Thoracic aorta (tissue), 2 donors: ENCODE data around the gene FAM200A. TPM values are rescaled to one million over a fixed set of nuclear protein-coding genes. Genes with fewer than 3 reads are reported as not detected.
"Not testable (repeated sequence)": the region's sequence is repeated elsewhere in the genome, so short reads cannot be mapped to it uniquely, and the experiment has no call there.

ENCODE experiments used
- ATAC-seq: fragments of 150-250 bp; one replicate; pipeline ENCODE4 v1.8.0; 2017; ENCODE audit warnings: low read depth; ENCODE audit not compliant: insufficient number of reproducible peaks, low FRiP score
- DNase-seq: peaks from one replicate; pipeline ENCODE4 v3.0.0-alpha.2; 2020; ENCODE audit warnings: low spot score
- H3K27ac ChIP-seq, 2 donors: fragments of 200-600 bp; sonication (generic); 1 replicate in 1 of 2; 2 replicates in 1 of 2; pipeline ENCODE4 v1.5.1; 2016; ENCODE audit warnings: mild to moderate bottlenecking in 2 of 2, moderate library complexity in 2 of 2
- H3K27me3 ChIP-seq: fragments of 200-600 bp; sonication (generic); replicated peaks from 2 replicates; pipeline ENCODE4 v1.6.0; 2016; ENCODE audit warnings: mild to moderate bottlenecking; ENCODE audit not compliant: insufficient read depth
- H3K36me3 ChIP-seq: fragments of 200-600 bp; sonication (generic); one replicate; pipeline ENCODE4 v1.5.1; 2016
- H3K4me1 ChIP-seq, 2 donors: fragments of 200-600 bp; sonication (generic); 1 replicate in 1 of 2; 2 replicates in 1 of 2; pipeline versions ENCODE4 v1.5.1 to v1.6.0; 2016; ENCODE audit warnings: low read depth in 2 of 2, mild to moderate bottlenecking in 1 of 2; ENCODE audit not compliant: control insufficient read depth in 1 of 2
- H3K4me3 ChIP-seq: fragments of 200-600 bp; sonication (generic); 2 replicates; pipeline ENCODE4 v1.5.1; 2016; ENCODE audit warnings: mild to moderate bottlenecking
- H3K9me3 ChIP-seq: fragments of 200-600 bp; sonication (generic); 2 replicates; pipeline ENCODE4 v1.5.1; 2016
- total RNA-seq, 2 donors: library from RNA; depleted of rRNA; stranded (reverse); fragments of >200 nt; gene quantifications; one replicate each; pipeline versions ENCODE4 v1.1.0 to v1.2.3, GENCODE V29; 2016
- TF ChIP-seq, protein P1 (sequence below): fragments of 200-600 bp; sonication (generic); IDR thresholded peaks from one replicate; pipeline ENCODE4 v1.5.1; 2019; ENCODE audit warnings: antibody characterized with exemption

FAM200A gene
- total RNA-seq, 2 donors from 2014 or later, result 3.1 to 4.3 TPM

DNA sequence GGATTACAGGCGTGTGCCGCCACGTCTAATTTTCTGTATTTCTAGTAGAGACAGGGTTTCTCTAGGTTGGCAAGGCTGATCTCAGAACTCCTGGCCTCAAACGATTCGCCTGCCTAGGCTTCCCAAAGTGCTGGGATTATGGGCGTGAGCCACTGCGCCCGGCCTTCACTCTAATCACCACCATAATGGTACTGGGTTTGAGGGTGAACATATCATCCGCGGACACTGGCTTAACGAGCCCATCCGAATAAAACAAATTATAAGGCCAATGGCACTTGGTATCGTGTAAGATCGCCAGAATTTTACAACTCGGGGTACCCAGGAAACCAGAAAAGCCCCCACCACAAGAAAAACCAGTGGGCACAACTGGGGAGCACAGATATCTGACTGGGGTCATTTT, 580 bp downstream of the FAM200A start:
- DNase-seq (no peak), ATAC-seq (no peak)
- Histone ChIP-seq H3K4me3 (peak overlapping the region; percentile 75), H3K27me3 (no peaks in the 10 kb centered on the region), H3K4me1 (peaks cover 6 to 9% of the 10 kb centered on the region in 2 donors), H3K9me3 (peaks cover 3% of the 10 kb centered on the region), H3K27ac (peak overlapping the region; percentile 61 to 64), H3K36me3 (peaks cover 8% of the 10 kb centered on the region)
- TF ChIP-seq, protein P1, sequence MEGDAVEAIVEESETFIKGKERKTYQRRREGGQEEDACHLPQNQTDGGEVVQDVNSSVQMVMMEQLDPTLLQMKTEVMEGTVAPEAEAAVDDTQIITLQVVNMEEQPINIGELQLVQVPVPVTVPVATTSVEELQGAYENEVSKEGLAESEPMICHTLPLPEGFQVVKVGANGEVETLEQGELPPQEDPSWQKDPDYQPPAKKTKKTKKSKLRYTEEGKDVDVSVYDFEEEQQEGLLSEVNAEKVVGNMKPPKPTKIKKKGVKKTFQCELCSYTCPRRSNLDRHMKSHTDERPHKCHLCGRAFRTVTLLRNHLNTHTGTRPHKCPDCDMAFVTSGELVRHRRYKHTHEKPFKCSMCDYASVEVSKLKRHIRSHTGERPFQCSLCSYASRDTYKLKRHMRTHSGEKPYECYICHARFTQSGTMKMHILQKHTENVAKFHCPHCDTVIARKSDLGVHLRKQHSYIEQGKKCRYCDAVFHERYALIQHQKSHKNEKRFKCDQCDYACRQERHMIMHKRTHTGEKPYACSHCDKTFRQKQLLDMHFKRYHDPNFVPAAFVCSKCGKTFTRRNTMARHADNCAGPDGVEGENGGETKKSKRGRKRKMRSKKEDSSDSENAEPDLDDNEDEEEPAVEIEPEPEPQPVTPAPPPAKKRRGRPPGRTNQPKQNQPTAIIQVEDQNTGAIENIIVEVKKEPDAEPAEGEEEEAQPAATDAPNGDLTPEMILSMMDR, result no peak

DNA sequence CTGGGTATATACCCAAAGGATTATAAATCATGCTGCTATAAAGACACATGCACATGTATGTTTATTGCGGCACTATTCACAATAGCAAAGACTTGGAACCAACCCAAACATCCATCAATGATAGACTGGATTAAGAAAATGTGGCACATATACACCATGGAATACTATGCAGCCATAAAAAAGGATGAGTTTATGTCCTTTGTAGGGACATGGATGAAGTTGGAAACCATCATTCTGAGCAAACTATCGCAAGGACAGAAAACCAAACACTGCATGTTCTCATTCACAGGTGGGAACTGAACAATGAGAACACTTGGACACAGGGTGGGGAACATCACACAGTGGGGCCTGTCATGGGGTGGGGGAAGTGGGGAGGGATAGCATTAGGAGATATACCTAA, 2.4 kb downstream of the FAM200A start:
- not testable (repeated sequence) for H3K27ac ChIP-seq, DNase-seq, H3K27me3 ChIP-seq, H3K9me3 ChIP-seq, H3K4me1 ChIP-seq, H3K4me3 ChIP-seq, H3K36me3 ChIP-seq, ATAC-seq

DNA sequence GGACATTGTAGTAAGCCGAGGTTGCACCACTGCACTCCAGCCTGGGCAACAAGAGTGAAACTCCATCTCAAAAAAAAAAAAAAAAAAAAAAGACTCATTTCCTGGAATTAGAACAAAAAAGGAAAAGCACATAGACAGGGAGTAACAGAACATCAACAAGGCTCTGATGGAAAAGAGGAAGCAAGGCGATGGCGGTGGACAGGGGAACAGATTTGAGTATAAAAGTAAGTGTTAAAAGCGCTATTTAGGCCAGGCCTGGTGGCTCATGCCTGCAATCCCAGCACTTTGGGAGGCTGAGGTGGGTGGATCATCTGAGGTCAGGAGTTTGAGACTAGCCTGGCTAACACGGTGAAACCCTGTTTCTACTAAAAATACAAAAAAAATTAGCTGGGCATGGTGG, 6.6 kb downstream of the FAM200A start:
- H3K4me1 ChIP-seq, H3K27me3 ChIP-seq, H3K4me3 ChIP-seq, H3K36me3 ChIP-seq, ATAC-seq, DNase-seq, H3K27ac ChIP-seq: not testable (repeated sequence)
- H3K9me3 ChIP-seq, result peaks cover 16% of the 10 kb centered on the region

DNA sequence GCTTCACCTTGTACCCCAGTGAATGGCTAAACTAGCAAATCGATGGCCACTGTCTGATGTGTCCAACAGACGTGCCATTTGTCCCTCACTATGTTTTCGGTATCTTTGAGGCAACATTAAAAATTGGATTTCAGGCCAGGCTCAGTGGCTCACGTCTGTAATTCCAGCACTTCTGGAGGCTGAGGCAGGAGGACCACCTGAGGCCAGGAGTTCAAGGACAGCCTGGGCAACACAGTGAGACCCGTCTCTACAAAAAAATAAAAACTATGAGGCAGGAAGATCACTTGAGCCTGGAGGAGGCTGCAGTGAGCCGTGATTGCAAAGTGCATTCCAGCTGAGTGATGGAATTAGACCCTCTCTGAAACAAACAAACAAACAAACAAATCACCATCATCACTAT, 8.0 kb downstream of the FAM200A start:
- Histone ChIP-seq H3K4me3 (no peak overlapping the region), H3K27me3 (no peaks in the 10 kb centered on the region), H3K27ac (no peak overlapping the region), H3K4me1 (no peaks in the 10 kb centered on the region), H3K36me3 (peaks cover 8% of the 10 kb centered on the region), H3K9me3 (peaks cover 25% of the 10 kb centered on the region)
- DNase-seq (no peak), ATAC-seq (no peak)
- TF ChIP-seq, protein P1, result no peak

DNA sequence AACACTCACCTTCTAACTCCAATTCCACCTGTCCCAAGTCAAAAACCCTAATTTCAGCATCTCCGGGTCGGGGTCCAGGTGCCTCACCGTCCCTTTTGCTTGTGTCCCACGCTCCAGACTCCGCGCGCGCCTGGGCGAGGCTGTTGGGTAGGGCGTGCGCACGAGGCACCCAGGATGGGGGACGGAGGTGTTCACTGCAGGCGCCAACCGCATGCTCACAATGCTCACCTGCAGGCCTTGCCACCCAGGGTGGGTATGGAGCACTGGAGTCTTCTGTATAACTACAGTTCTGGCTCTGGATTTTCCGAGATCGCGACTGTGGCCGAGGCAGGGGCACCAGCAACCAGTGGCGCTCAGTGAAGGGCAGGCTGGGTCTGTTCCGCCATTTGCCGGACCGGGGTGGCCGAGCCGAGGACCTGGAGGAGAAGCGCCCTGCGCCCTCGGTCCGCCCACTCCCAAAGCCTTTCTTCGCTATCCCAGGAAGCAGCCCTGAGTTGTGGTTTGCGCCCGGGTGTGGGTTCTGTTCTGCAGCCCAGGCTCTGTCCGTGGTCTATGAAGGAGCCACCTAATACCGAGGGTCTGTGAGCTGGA, 8.7 kb downstream of the FAM200A start:
- Histone ChIP-seq H3K9me3 (peaks cover 29% of the 10 kb centered on the region), H3K27ac (no peak overlapping the region), H3K4me1 (no peaks in the 10 kb centered on the region), H3K27me3 (no peaks in the 10 kb centered on the region), H3K4me3 (no peak overlapping the region), H3K36me3 (peaks cover 7% of the 10 kb centered on the region)
- no peak for ATAC-seq
- TF ChIP-seq, protein P1, result no peak
- DNase-seq, result no peak

DNA sequence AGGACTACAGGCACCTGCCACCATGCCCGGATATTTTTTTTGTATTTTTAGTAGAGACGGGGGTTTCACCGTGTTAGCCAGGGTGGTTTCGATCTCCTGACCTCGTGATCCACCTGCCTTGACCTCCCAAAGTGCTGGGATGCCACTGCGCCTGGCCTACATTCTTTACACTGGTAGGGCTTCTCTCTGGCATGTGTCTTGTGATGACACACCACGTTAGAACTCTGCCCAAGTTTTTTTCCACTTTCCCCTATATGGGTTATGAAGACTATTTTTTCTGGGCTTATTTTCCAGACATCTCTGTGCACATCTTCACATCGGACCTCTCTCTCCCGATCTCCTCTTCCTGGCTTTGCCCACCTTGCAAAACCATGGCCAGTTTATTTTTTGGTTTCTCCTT, 10.7 kb downstream of the FAM200A start:
- TF ChIP-seq, protein P1, result no peak
- no peak overlapping the region for H3K4me3 ChIP-seq

More for the DNA sequence above, 10.7 kb downstream of the FAM200A start:
- no peaks in the 10 kb centered on the region for H3K4me1 ChIP-seq
- H3K27ac ChIP-seq, result no peak overlapping the region
- DNase-seq (no peak), ATAC-seq (no peak)
- H3K9me3 ChIP-seq, result peaks cover 25% of the 10 kb centered on the region
- no peaks in the 10 kb centered on the region for H3K36me3 ChIP-seq
- H3K27me3 ChIP-seq, result no peaks in the 10 kb centered on the region
